ENCODE data around the gene NDUFS7.

DNA sequence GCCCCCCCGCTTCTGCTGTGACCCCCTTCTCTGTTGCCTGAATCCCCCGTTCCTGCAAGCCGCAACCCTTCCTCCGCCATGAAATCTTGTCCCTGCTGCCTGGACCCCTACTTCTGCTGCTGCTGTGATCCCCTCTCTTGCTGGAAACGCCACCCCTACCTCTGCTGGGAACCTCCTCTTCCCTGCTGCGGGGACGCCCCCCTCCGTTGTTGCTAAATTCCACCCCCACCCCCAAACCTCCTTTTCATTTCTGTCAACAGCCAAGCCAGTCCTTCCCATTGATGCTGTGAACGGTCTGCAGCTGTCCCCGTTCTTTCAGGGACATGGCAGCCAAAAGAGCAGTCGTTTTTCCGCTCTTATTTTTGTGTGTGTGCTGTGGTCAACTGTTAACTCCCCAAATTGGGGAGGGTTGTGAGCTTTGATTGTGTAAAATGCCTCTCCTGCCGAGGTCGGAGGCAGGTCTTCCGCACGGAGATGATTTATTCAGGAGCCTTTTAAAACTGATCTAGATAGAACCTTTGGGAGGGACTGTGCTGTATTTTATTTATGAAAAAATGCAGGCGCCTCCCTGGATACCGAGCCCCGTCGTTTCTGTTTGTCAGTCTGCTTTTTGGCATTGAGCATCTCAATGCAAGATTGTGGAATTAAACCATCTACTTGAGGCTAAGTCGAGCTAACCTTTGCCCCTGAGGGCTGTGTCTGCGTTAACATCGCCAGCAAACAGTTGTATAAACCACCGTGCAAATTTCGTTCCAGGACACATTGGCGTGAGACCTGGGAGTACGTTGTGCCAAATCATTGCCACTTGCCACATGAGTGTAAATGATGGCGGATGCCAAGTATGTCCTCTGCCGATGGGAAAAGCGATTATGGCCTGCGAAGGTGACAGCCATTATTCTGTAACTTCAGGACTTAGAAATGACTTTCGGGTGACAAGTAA is 27.9 kb upstream of the NDUFS7 start:
- TF ChIP-seq POLR2A (IDR thresholded peaks at IDR 0.05): no peak
- TF ChIP-seq, protein P1, sequence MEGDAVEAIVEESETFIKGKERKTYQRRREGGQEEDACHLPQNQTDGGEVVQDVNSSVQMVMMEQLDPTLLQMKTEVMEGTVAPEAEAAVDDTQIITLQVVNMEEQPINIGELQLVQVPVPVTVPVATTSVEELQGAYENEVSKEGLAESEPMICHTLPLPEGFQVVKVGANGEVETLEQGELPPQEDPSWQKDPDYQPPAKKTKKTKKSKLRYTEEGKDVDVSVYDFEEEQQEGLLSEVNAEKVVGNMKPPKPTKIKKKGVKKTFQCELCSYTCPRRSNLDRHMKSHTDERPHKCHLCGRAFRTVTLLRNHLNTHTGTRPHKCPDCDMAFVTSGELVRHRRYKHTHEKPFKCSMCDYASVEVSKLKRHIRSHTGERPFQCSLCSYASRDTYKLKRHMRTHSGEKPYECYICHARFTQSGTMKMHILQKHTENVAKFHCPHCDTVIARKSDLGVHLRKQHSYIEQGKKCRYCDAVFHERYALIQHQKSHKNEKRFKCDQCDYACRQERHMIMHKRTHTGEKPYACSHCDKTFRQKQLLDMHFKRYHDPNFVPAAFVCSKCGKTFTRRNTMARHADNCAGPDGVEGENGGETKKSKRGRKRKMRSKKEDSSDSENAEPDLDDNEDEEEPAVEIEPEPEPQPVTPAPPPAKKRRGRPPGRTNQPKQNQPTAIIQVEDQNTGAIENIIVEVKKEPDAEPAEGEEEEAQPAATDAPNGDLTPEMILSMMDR (IDR thresholded peaks at IDR 0.05): no peak

All from prostate gland (tissue), 2 donors.